GM19023 (cell line): Measurements from ENCODE around the gene NUMBL.
"Not testable (repeated sequence)": the region's sequence is repeated elsewhere in the genome, so short reads cannot be mapped to it uniquely, and the experiment has no call there.

Source experiments
- ATAC-seq: cut with Tn5 transposase; IDR thresholded peaks from one replicate; pipeline ENCODE4 v1.9.1; 2021; ENCODE audit warnings: mild to moderate bottlenecking, moderate library complexity; ENCODE audit not compliant: unreplicated experiment

The NUMBL gene

GRCh38 chr19:40667602-40668001 is 22.8 kb downstream of the NUMBL start:
- ATAC-seq = no peak

GRCh38 chr19:40666803-40667438 is 23.5 kb downstream of the NUMBL start:
- no peak for ATAC-seq

GRCh38 chr19:40663695-40664692 is 26.5 kb downstream of the NUMBL start:
- ATAC-seq = no peak

- ATAC-seq = peak; percentile 73
These were observed 27.3 kb downstream of the NUMBL start for GRCh38 chr19:40662925-40663694.

GRCh38 chr19:40661616-40662015 is 28.8 kb downstream of the NUMBL start:
- ATAC-seq = no peak

- no peak for ATAC-seq
These were observed 30.9 kb downstream of the NUMBL start for GRCh38 chr19:40659566-40659965.

GRCh38 chr19:40659116-40659515 is 31.3 kb downstream of the NUMBL start:
- no peak for ATAC-seq

GRCh38 chr19:40658031-40658430 is 32.4 kb downstream of the NUMBL start:
- no peak for ATAC-seq

- not testable (repeated sequence) for ATAC-seq
These were observed 34.8 kb downstream of the NUMBL start for GRCh38 chr19:40655684-40656083.

- not testable (repeated sequence) for ATAC-seq
These were observed 38.1 kb downstream of the NUMBL start for GRCh38 chr19:40652303-40652702.

- no peak for ATAC-seq
These were observed 39.6 kb downstream of the NUMBL start for GRCh38 chr19:40650749-40651305.

- not testable (repeated sequence) for ATAC-seq
These were observed 40.4 kb downstream of the NUMBL start for GRCh38 chr19:40649903-40650675.

GRCh38 chr19:40646743-40647254 is 43.7 kb downstream of the NUMBL start:
- no peak for ATAC-seq

- ATAC-seq = no peak
These were observed 47.6 kb downstream of the NUMBL start for GRCh38 chr19:40642757-40643305.

GRCh38 chr19:40642051-40642706 is 48.3 kb downstream of the NUMBL start:
- ATAC-seq = no peak

GRCh38 chr19:40641281-40641680 is 49.2 kb downstream of the NUMBL start:
- ATAC-seq = no peak

- no peak for ATAC-seq
These were observed 49.7 kb downstream of the NUMBL start for GRCh38 chr19:40640744-40641143.

- no peak for ATAC-seq
These were observed 50.8 kb downstream of the NUMBL start for GRCh38 chr19:40639638-40639982.

- no peak for ATAC-seq
These were observed 52.1 kb downstream of the NUMBL start for GRCh38 chr19:40638327-40638726.
